NCI-H345 treated with DMSO at 0.1 percent for 48 hours (cell line): Measurements from ENCODE around the gene SEC24B.
"Not testable (repeated sequence)": the region's sequence is repeated elsewhere in the genome, so short reads cannot be mapped to it uniquely, and the experiment has no call there.

Experiments used
- DNase-seq: peaks from one replicate; lab custom pipeline; 2025; ENCODE audit not compliant: unreplicated experiment; lab: John Stamatoyannopoulos, UW

Gene SEC24B

DNA sequence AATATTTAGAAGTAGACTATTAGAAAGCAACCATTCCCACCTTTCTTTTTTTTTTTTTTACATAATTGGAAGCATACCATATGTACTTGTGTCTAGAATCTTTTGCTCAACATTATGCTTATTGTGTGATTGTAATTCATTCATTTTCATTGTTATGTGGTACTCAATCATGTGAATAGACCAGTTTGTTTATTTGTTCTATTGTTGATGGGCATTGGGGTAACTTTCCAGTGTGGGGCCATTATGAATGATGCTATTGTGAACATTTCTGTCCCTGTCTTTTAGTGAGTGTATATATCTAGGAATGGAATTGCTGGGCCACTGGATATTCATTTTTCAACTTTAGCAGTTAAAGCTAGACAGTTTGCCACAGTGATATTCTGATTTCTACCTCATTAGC is 63.9 kb downstream of the SEC24B start:
- no peak for DNase-seq

DNA sequence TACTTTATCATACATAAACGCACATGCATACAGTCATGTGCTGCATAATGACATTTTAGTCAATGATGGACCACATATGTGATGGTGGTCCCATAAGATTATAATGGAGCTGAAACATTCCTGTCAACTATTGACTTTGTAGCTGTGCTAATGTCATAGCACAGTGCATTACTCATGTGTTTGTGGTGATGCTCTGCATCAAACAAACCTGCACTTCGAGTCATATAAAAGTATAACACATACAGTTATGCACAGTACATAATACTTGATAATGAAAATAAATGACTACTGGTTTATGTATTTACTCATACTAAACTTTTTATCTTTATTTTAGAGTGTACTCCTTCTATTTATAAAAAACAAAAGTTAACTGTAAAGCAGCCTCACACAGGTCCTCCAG is 65.9 kb downstream of the SEC24B start:
- DNase-seq, result no peak

DNA sequence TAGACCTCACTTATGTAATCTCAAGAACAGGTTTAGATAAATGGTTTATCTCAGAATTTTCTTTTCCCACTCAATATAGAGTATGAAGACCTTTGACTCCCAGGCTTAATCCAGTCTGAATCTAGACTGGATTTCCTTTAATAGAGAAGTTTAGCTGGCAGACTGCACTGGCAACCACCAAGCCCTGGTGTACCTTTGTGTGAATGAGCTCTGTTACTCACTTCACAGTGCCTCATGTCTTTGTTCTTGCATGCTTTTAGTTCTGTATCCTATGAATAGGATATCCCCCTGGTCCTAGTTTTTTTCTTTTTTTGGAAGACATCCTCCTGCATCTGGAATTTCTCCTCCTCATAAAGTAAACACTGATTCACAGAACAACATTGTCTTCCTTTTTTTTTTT is 73.3 kb downstream of the SEC24B start:
- DNase-seq, result no peak

DNA sequence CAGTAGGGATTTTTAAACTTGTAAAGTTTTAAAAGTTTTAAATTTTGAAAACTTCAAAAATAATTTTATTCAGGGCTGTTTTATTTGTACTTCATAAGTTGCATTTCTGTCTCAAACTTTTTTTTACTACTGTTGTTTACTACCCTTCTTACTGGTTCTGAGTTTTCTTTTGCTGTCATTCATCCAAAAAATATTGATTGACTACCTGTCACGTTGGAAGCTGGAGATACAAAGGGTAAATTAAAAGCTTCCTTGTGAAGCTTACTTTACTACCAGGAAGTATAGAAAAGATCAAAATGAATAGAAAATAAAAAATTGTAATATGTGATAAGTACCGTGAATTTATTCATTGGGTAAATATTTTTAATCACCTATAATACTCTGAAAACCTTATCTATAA is 77.1 kb downstream of the SEC24B start:
- DNase-seq, result no peak

GRCh38 chr4:109511414-109511813 is 77.8 kb downstream of the SEC24B start:
- DNase-seq, result no peak

DNA sequence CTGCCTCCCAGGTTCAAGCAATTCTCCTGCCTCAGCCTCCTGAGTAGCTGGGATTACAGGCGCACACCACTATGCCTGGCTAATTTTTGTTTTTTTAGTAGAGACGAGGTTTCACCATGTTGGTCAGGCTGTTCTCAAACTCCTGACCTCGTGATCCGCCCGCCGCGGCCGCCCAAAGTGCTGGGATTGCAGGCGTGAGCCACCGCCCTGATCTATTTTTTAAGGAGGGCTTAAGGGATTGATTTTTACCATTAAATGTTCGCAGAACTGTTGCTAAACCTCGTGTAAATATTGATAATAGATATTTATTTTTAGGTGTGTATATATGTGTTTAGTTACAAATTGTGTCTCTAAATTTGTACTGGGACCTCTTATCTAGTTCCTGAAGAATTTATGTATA is 79.8 kb downstream of the SEC24B start:
- not testable (repeated sequence) for DNase-seq

- no peak for DNase-seq
These were observed 98.6 kb downstream of the SEC24B start for GRCh38 chr4:109532182-109532581.

DNA sequence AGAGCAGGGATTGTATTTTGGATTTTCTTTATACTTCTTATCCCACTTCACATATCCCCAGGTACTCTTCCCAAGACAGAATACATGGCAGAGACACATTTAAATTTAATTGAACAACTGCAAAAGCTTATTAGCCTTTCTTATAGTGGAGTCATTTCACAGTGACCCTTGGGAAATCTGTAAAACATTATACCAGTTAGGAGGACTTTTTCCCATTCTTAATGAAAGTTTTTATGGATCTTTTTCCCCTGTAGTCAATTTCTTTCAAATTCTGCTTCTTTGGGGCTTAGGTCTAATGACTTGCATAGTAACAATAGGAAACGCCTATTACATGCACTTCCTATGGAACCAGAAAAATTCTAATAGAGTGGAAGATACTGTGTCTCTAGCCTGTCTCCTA is 111.8 kb downstream of the SEC24B start:
- no peak for DNase-seq

DNA sequence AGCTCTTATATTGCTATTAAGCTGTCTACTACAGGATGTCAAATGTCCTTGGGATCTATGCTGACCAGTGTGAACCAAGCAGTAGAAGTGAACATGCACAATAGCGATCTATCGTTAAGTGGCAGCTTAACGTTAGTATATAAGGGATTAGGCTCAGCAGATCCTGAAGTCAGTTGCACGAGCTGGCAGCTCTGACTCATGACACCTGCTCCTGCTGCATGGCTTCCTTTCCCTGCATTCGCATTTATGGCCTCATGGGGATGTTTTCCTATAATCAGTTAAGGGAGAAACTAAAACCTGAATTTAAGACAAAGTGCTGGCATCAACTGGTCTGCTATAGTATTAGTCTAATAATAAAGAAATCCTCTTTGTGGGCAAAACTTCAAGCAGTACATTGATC is 113.8 kb downstream of the SEC24B start:
- DNase-seq, result no peak

DNA sequence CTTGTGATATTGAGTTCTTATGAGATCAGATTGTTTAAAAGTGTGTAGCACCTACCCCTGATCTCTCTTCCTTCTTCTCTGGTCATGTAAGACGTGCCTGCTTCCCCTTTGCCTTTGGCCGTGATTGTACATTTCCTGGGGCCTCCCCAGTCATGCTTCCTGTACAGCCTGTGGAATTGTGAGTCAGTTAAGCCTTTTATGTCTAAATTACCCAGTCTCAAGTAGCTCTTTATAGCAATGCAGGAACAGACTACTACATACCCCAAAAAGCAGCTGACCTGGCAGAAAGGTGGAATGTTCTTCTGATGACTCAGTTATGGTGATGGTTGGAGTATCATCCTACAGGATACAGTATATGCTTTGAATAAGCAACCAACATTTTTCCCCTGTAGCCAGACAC is 115.0 kb downstream of the SEC24B start:
- DNase-seq, result no peak

- DNase-seq, result no peak
These were observed 118.6 kb downstream of the SEC24B start for GRCh38 chr4:109552237-109552636.

- no peak for DNase-seq
These were observed 119.5 kb downstream of the SEC24B start for GRCh38 chr4:109553130-109553529.

DNA sequence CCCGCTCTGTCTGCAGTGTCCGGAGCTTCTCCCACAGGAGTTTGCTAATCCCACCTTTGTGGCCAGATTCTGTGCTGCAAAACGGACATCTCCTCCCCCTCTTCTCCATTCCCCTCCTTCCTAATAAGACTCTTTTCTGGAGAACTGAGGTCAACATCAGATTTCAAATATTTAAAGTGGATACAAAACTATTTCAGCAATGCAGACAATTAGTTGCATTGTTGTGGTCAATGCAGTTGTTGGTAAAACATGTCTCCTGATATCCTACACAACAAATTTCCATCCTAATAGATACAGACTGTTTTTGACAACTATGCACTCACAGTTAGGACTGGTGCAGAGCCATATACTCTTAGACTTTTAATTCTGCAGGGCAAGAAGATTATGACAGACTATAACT is 121.4 kb downstream of the SEC24B start:
- no peak for DNase-seq

DNA sequence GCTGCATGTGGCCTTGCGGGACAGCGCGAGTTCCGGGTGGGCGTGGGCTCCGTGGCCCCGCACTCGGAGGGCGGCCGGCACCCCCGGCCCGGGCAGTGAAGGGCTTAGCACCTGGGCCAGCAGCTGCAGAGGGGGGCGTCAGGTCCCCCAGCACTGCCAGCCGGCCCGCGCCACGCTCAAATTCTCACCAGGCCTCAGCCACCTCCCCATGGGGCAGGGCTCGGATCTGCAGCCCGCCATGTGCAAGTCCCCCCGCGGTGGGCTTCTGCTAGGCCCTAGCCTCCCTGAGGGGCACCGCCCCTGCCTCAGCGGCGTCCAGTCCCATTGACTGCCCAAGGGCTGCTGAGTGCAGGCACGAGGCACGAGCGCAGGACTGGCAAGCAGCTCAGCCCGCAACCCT is 123.8 kb downstream of the SEC24B start:
- no peak for DNase-seq

DNA sequence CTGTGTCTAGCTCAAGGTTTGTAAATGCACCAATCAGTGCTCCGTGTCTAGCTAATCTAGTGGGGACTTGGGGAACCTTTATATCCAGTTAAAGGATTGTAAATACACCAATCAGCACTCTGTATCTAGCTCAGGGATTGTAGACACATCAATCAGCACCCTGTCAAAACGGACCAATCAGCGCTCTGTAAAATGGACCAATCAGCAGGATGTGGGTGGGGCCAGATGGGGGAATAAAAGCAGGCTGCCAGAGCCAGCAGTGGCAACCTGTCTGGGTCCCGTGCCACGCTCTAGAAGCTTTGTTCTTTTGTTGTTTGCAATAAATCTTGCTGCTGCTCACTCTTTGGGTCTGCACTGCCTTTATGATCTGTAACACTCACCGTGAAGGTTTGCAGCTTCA is 124.5 kb downstream of the SEC24B start:
- not testable (repeated sequence) for DNase-seq

- no peak for DNase-seq
These were observed 126.0 kb downstream of the SEC24B start for GRCh38 chr4:109559625-109559982.

DNA sequence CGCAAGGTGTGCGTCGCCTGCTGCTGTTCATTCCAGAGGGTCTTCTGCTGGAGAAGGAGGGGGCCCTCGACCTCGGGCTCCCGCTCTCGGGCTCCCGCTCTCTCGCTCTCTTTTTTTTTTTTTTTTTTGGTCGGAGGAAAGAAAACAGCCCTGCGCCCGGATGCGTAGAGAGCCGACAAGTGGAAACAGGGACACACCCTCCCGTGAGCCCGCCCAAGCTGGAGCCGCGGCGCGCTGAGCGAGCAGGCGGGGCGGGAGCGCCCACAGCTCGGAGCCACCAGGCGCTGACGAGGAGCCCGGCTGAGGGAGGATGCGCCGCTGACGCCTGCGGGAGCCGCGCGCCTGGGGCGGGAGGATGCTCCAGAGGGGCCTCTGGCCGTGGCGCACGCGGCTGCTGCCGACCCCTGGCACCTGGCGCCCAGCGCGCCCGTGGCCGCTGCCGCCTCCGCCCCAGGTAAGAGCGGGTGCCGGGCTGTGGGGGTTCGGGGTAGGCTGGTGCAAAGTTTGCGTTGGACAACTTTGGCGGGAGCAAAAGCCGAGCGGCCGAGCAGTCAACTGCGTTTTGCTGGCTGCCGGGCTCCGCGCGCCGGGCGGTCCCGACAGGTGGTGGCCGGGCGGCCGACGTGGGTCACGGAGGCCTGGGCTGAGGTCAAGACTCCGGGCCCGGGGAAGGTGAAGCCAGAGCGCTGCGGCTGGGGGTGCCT is 126.5 kb downstream of the SEC24B start, which contains the start of gene MCUB:
Gene MCUB, plus strand, starts transcription at position 264 of the 704 bp plus-strand sequence. Its CDS starts 92 bp downstream, at position 356.
- peak; percentile 42 for DNase-seq

DNA sequence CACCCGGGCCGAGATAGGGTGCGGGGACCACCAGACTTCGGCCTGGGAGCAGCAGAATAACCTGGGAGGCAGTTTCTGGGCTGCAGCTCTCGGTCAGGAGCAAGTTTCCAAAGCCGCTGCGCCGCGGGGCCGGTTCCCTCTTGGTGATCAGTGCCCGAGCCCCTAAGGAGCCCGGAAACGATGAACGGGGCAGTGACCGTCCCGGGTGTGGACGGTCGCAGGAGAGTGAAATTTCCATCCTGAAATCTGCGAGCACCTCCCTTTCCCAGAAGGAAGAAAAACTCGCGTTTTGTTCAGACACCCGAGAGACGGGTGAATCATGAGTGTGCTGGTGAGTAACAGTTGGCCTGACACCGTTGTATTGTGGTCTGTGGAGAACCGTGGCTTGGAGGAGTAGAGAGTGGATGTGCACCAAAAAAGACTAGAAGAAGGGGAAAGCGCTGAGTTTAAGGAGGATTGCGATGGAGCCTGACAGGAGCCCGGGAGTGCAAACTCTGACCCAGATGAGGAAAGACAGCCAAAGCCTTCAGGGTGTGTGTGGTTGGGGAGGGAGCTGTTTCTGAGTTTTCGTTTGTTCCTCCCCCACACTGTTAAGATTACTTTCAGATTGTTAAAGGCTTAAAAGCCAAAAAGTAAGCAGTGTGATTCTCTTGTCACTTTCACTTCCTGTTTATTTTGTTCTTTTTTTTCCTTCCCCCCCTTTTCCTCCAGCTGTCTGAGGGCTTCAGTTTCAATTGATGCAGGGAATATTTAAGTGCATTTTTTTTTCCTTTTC is 127.3 kb downstream of the SEC24B start:
- no peak for DNase-seq

DNA sequence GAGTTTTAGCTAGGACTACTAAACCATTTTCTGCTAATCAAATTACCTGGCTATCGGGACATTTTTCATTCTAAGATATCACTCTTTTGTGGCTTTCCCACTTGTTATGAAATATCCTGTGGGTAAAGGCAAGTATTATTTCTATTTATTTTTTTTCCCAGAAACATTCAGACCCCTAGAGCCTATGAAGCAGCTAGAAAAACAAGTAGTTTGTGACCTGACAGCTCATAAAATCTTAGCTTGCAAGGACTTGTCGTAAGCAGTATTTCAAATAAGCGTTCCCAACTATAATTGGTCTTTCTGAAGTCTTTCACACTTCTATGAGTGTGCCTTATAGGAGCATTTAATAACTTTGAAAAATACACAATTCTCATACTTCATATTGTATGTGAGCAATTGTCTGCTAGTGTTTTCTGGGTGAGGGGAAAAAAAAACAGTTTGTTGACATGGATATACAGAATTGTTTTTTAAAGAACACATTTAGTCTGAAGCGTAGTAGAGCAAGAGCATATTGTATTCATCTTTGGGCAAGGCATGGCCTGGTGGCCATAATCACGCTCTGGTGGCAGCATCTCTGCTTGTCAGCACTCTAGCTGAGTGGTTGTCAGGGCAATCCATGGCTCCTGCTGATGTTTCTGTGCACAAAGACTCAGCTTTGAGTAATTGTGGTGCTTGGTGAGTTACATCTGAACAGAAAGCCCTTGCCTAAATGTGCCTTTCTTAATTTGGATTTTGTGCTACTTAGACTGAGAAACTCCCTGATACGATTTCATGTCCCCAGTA is 129.0 kb downstream of the SEC24B start:
- DNase-seq, result no peak

GRCh38 chr4:109571494-109571893 is 137.9 kb downstream of the SEC24B start:
- no peak for DNase-seq

GRCh38 chr4:109572154-109572553 is 138.5 kb downstream of the SEC24B start:
- DNase-seq, result no peak

GRCh38 chr4:109574443-109574850 is 140.8 kb downstream of the SEC24B start:
- DNase-seq, result no peak
